GM21367 (cell line): ENCODE data around the gene NPHP3.
"Not testable (repeated sequence)": the region's sequence is repeated elsewhere in the genome, so short reads cannot be mapped to it uniquely, and the experiment has no call there.

ENCODE experiments used
- ATAC-seq: cut with Tn5 transposase; IDR thresholded peaks from one replicate; pipeline ENCODE4 v1.9.1; 2021; ENCODE audit not compliant: unreplicated experiment

The NPHP3 gene

DNA sequence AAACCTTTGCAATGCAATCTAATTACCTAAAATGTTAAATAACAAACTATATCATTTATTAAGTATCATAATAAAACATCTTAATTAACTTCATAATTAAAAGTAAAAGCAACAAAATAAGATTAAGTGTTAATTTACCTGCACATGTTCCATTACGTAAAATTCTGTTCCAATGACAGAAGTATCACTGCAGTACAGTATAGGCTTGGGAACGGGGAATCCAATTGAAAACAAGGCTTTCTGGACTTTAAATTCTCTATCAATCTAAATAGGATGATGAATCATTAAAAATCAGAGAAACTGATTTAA, 79.7 kb downstream of the NPHP3 start:
- ATAC-seq: no peak

DNA sequence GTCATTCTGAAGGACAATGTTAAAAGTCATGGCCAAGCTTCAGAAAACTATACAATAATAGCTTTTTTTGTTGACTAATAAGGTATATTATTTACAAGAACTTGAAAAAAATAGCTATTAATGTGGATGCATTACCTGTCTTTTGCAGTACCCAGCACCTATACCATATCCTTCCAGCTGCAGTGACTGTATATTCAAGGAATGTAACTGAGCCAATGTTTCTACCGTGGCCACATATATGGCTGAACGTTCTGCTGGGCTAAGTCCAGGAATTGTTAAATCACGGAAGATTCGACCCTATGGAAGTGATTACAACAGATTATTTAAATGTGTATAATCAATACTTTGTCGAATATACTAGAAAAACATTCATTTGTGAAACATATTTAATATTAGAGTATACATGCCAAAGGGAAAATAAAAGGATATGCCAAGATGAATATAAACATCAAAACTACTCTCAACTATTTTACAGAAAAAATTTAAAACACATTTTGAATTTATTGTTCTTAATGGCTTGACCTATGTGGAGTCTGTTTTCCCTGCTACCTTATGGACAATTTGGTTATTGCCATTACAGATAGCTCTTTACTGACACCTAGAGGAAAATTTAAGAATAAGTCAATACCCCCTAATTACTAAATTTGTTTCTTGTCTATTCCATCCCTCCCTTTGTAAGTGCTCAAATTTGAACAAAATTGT, 80.2 kb downstream of the NPHP3 start:
- no peak for ATAC-seq

DNA sequence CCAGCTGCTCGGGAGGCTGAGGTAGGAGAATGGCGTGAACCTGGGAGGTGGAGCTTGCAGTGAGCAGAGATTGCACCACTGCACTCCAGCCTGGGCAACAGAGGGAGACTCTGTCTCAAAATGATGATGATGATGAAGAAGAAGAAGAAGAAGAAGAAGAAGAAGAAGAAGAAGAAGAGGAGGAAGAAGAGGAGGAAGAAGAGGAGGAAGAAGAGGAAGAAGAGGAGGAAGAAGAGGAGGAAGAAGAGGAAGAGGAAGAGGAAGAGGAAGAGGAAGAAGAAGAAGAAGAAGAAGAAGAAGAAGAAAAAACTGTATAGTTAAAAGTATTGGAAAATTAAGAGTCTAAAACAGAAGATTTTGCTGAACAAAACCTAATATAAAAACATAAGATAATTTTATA, 80.8 kb downstream of the NPHP3 start:
- ATAC-seq: not testable (repeated sequence)

DNA sequence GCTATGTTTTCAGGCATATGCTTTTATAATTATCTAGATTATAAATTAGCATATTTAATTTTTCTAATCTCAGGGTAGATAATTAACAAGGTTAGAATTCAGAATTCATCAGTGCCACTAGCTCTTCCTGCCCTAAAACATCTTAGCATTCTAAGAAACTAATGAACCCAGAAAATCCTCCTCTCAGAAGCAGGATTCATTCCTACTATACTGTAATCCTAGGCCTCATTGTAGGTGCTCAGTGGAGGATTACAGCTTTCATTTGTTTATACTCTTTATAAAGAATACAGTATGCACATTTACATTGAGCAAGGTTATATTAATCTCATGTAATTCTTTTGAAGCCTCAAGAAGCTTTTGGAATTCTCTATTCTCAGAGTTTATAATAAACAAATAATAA, 83.5 kb downstream of the NPHP3 start:
- no peak for ATAC-seq

DNA sequence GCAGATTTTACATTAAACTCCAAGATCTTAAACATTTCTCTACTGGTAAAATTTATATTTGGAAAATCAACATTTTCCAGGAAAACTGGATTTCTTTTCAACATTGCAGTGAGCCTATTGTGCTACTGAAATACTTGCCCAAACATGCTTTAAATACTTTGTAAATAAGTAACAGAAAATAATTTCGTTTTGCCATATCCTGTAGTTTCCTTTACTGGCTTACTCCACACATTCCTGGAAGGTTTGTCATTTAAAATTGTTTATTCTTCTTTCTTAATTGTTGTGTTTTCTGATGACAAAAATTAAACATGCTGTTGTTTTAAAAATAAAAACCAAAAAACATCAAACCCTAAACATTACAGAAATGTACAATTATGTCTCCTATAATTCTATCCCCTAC, 84.6 kb downstream of the NPHP3 start:
- ATAC-seq: no peak

DNA sequence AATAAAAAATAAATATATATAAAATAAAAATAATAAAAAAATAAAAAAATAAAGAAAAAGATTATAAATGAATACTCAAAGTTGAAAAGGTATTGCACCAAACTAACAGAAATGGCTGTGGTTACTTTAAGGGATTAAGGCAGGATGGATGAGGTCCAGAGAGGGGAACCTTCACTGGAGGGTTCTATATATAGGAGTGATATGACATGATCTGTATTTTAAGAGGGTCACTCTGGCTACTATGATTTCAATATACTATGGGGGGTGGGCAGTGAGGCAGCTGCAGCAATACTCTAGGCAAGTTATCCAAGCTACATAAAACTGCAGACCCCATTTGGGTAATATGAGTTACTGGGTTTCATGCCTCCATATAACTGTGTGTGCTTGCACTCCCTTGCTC, 87.2 kb downstream of the NPHP3 start:
- no peak for ATAC-seq
